Karpas-422 (cell line): ENCODE measurements around the gene CRYM. TPM values are rescaled to one million over a fixed set of nuclear protein-coding genes. Genes with fewer than 3 reads are reported as not detected.
A peak's percentile ranks its signal among the peaks of the same experiment; 100 is the strongest.

Source experiments
- DNase-seq: peaks from one replicate; pipeline ENCODE4 v3.0.0-alpha.2; 2015
- H2AFZ ChIP-seq: fragments of 200-600 bp; sonication (generic); 2 replicates; pipeline ENCODE4 v1.6.1; 2014; ENCODE audit warnings: antibody characterized with exemption, low read length, mixed read lengths
- H3K27ac ChIP-seq: fragments of 200-600 bp; sonication (generic); 2 replicates; pipeline ENCODE4 v1.5.1; 2014; ENCODE audit warnings: mild to moderate bottlenecking, low read length, moderate library complexity
- H3K27me3 ChIP-seq: fragments of 200-600 bp; sonication (generic); 2 replicates; pipeline ENCODE4 v1.6.1; 2014; ENCODE audit warnings: low read length, mixed read lengths
- H3K36me3 ChIP-seq: fragments of 200-600 bp; sonication (generic); 2 replicates; pipeline ENCODE4 v1.6.1; 2014; ENCODE audit warnings: low read length, mixed read lengths; ENCODE audit not compliant: insufficient read depth
- H3K4me1 ChIP-seq: fragments of 200-600 bp; sonication (generic); 2 replicates; pipeline ENCODE4 v1.6.1; 2014; ENCODE audit warnings: mild to moderate bottlenecking, low read length, mixed read lengths
- H3K4me2 ChIP-seq: fragments of 200-600 bp; sonication (generic); 2 replicates; pipeline ENCODE4 v1.6.1; 2014; ENCODE audit warnings: low read length, low read depth, mild to moderate bottlenecking; ENCODE audit not compliant: poor library complexity, severe bottlenecking
- H3K4me3 ChIP-seq: fragments of 200-600 bp; sonication (generic); 2 replicates; pipeline ENCODE4 v1.5.1; 2014; ENCODE audit warnings: mild to moderate bottlenecking, antibody characterized with exemption, low read length, mixed read lengths
- H3K79me2 ChIP-seq: fragments of 200-600 bp; sonication (generic); 2 replicates; pipeline ENCODE4 v1.6.1; 2014; ENCODE audit warnings: mild to moderate bottlenecking, low read length, mixed read lengths
- H3K9ac ChIP-seq: fragments of 200-600 bp; sonication (generic); 2 replicates; pipeline ENCODE4 v1.6.0; 2014; ENCODE audit warnings: low read length
- H3K9me2 ChIP-seq: fragments of 200-600 bp; sonication (generic), shearing (Covaris generic); replicated peaks from 2 replicates; pipeline ENCODE4 v1.6.0; 2014; ENCODE audit warnings: mild to moderate bottlenecking, low read length, moderate library complexity; ENCODE audit not compliant: insufficient read depth
- H3K9me3 ChIP-seq: fragments of 300-700, 200-600 bp; sonication (generic); 2 replicates; pipeline ENCODE4 v1.6.1; 2014; ENCODE audit warnings: low read length, mixed read lengths
- H4K20me1 ChIP-seq: fragments of 200-600 bp; sonication (generic); 2 replicates; pipeline ENCODE4 v1.6.1; 2014; ENCODE audit warnings: mild to moderate bottlenecking, antibody characterized with exemption, low read length, low read depth; ENCODE audit not compliant: insufficient read depth
- total RNA-seq: library from RNA; depleted of rRNA; stranded (reverse); fragments of >200 nt; shearing (Covaris generic); gene quantifications from 2 replicates; pipeline ENCODE4 v1.2.3, GENCODE V29; 2014; ENCODE audit warnings: low replicate concordance

Gene CRYM
- total RNA-seq, 1 experiment from 2014 or later, result 6.8 TPM

- Histone ChIP-seq H4K20me1 (no peaks in the 10 kb centered on the region), H3K27ac (no peak overlapping the region)
These were observed 7.2 kb upstream of the CRYM start for GRCh38 chr16:21285314-21285713.

GRCh38 chr16:21284414-21284813 lies 6.3 kb upstream of the CRYM start:
- no peak for DNase-seq
- Histone ChIP-seq H3K27me3 (0 out of 2 replicates have a peak, but pooled peaks cover 3% of the 10 kb centered on the region), H3K27ac (no peak overlapping the region)

More at GRCh38 chr16:21285314-21285713, 7.2 kb upstream of the CRYM start:
- no peaks in the 10 kb centered on the region for H3K9me2 ChIP-seq
- no peak overlapping the region for H3K9ac ChIP-seq
- H3K4me1 ChIP-seq, result peaks cover 10% of the 10 kb centered on the region
- H3K4me2 ChIP-seq, result no peak overlapping the region
- no peak overlapping the region for H3K4me3 ChIP-seq
- DNase-seq, result no peak
- no peaks in the 10 kb centered on the region for H3K79me2 ChIP-seq
- no peaks in the 10 kb centered on the region for H3K9me3 ChIP-seq
- H2AFZ ChIP-seq, result no peak overlapping the region
- 0 out of 2 replicates have a peak, but pooled peaks cover 3% of the 10 kb centered on the region for H3K27me3 ChIP-seq
- H3K36me3 ChIP-seq, result no peaks in the 10 kb centered on the region

GRCh38 chr16:21283521-21284289 lies 5.6 kb upstream of the CRYM start:
- Histone ChIP-seq H3K4me2 (peak overlapping the region; percentile 75), H3K9ac (peak overlapping the region; percentile 54), H3K27me3 (0 out of 2 replicates have a peak, but pooled peaks cover 3% of the 10 kb centered on the region), H3K9me3 (no peaks in the 10 kb centered on the region), H2AFZ (no peak overlapping the region), H3K4me3 (peak overlapping the region; percentile 60), H3K9me2 (no peaks in the 10 kb centered on the region), H4K20me1 (no peaks in the 10 kb centered on the region), H3K79me2 (no peaks in the 10 kb centered on the region), H3K36me3 (no peaks in the 10 kb centered on the region), H3K27ac (no peak overlapping the region), H3K4me1 (peaks cover 10% of the 10 kb centered on the region)
- DNase-seq, result peak; percentile 59

More at GRCh38 chr16:21284414-21284813, 6.3 kb upstream of the CRYM start:
- peak overlapping the region; percentile 75 for H3K4me2 ChIP-seq
- H3K9me2 ChIP-seq, result no peaks in the 10 kb centered on the region
- peak overlapping the region; percentile 60; the same call in 1 of the 2 replicates for H3K4me3 ChIP-seq
- no peaks in the 10 kb centered on the region for H3K9me3 ChIP-seq
- H3K9ac ChIP-seq, result no peak overlapping the region
- no peaks in the 10 kb centered on the region for H3K79me2 ChIP-seq
- H4K20me1 ChIP-seq, result no peaks in the 10 kb centered on the region
- no peaks in the 10 kb centered on the region for H3K36me3 ChIP-seq
- H3K4me1 ChIP-seq, result peaks cover 10% of the 10 kb centered on the region
- H2AFZ ChIP-seq, result no peak overlapping the region

GRCh38 chr16:21281698-21282389 lies 3.8 kb upstream of the CRYM start:
- no peak overlapping the region for H3K9ac ChIP-seq
- peaks cover 26% of the 10 kb centered on the region for H3K4me1 ChIP-seq
- H3K27me3 ChIP-seq, result no peaks in the 10 kb centered on the region
- H3K4me3 ChIP-seq, result no peak overlapping the region
- H3K79me2 ChIP-seq, result no peaks in the 10 kb centered on the region
- no peak overlapping the region for H3K4me2 ChIP-seq
- H3K9me2 ChIP-seq, result no peaks in the 10 kb centered on the region
- no peak for DNase-seq
- H4K20me1 ChIP-seq, result no peaks in the 10 kb centered on the region
- no peak overlapping the region for H3K27ac ChIP-seq
- H2AFZ ChIP-seq, result no peak overlapping the region
- H3K36me3 ChIP-seq, result no peaks in the 10 kb centered on the region
- no peaks in the 10 kb centered on the region for H3K9me3 ChIP-seq

- Histone ChIP-seq H3K9me3 (no peaks in the 10 kb centered on the region), H3K4me3 (no peak overlapping the region), H3K79me2 (no peaks in the 10 kb centered on the region), H3K36me3 (no peaks in the 10 kb centered on the region), H3K9ac (no peak overlapping the region), H3K27me3 (no peaks in the 10 kb centered on the region), H3K4me1 (peaks cover 43% of the 10 kb centered on the region), H3K4me2 (no peak overlapping the region), H4K20me1 (no peaks in the 10 kb centered on the region), H2AFZ (no peak overlapping the region), H3K9me2 (no peaks in the 10 kb centered on the region), H3K27ac (no peak overlapping the region)
- no peak for DNase-seq
These were observed 1.4 kb upstream of the CRYM start for GRCh38 chr16:21279501-21279900.

GRCh38 chr16:21277045-21277926 lies 804 bp downstream of the CRYM start:
- Histone ChIP-seq H4K20me1 (no peaks in the 10 kb centered on the region), H3K4me1 (peaks cover 53% of the 10 kb centered on the region), H2AFZ (no peak overlapping the region), H3K4me2 (peak overlapping the region; percentile 53), H3K9me3 (no peaks in the 10 kb centered on the region), H3K27ac (no peak overlapping the region), H3K36me3 (no peaks in the 10 kb centered on the region), H3K4me3 (no peak overlapping the region), H3K9ac (no peak overlapping the region), H3K79me2 (no peaks in the 10 kb centered on the region), H3K9me2 (no peaks in the 10 kb centered on the region), H3K27me3 (no peaks in the 10 kb centered on the region)
- no peak for DNase-seq

- Histone ChIP-seq H3K27me3 (no peaks in the 10 kb centered on the region), H2AFZ (no peak overlapping the region), H3K79me2 (no peaks in the 10 kb centered on the region), H3K9ac (no peak overlapping the region), H4K20me1 (no peaks in the 10 kb centered on the region), H3K4me1 (peaks cover 53% of the 10 kb centered on the region), H3K4me2 (peak overlapping the region; percentile 53), H3K4me3 (peak overlapping the region; percentile 12; the same call in 1 of the 2 replicates), H3K36me3 (no peaks in the 10 kb centered on the region), H3K9me3 (no peaks in the 10 kb centered on the region), H3K9me2 (no peaks in the 10 kb centered on the region), H3K27ac (no peak overlapping the region)
- peak; percentile 83 for DNase-seq
These were observed 2.0 kb downstream of the CRYM start for GRCh38 chr16:21276090-21276489.
